ENCODE measurements around the gene TMEM247. TPM values are rescaled to one million over a fixed set of nuclear protein-coding genes. Genes with fewer than 3 reads are reported as not detected.

Gene TMEM247
- total RNA-seq, 4 donors from 2014 or later: not detected

DNA sequence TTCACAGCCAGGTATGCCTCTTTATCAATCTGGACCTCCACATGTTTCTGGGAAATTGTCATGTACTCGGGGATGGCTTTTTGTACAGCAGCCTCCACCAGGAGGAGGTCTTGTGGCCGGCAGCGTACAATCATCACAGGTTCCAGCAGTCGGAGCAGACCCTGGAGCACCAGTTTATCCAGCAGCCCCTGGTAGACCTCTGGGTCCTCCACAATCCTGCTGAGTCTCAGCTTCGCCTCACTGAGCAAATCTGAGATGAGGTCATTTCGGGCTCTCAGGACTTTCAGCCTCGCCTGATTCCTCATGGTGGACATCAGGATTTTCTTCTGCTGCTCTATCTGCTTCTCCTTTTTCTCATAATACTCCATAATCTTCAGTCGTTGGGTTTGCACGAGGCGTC lies 32.8 kb downstream of the TMEM247 start:
- no peak overlapping the region for H3K27ac ChIP-seq
- no peak for ATAC-seq
- TF ChIP-seq, protein P1, sequence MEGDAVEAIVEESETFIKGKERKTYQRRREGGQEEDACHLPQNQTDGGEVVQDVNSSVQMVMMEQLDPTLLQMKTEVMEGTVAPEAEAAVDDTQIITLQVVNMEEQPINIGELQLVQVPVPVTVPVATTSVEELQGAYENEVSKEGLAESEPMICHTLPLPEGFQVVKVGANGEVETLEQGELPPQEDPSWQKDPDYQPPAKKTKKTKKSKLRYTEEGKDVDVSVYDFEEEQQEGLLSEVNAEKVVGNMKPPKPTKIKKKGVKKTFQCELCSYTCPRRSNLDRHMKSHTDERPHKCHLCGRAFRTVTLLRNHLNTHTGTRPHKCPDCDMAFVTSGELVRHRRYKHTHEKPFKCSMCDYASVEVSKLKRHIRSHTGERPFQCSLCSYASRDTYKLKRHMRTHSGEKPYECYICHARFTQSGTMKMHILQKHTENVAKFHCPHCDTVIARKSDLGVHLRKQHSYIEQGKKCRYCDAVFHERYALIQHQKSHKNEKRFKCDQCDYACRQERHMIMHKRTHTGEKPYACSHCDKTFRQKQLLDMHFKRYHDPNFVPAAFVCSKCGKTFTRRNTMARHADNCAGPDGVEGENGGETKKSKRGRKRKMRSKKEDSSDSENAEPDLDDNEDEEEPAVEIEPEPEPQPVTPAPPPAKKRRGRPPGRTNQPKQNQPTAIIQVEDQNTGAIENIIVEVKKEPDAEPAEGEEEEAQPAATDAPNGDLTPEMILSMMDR (IDR thresholded peaks at IDR 0.05): no peak
- TF ChIP-seq EP300 (IDR thresholded peaks at IDR 0.05) (no peak), POLR2AphosphoS5 (IDR thresholded peaks at IDR 0.05) (no peak), POLR2A (IDR thresholded peaks at IDR 0.05) (no peak)
- 89 to 93% methylated on average over 3 to 7 of the region's 10 CpGs for WGBS, 2 donors (ENCODE audit: low coverage in 1 of 2)
- H3K27me3 ChIP-seq: no peaks in the 10 kb centered on the region
- H3K9me3 ChIP-seq: peaks cover 0 to 25% (median 0%) of the 10 kb centered on the region in 3 donors
- H3K36me3 ChIP-seq: no peaks in the 10 kb centered on the region
- H3K4me1 ChIP-seq: no peaks in the 10 kb centered on the region
- no peak overlapping the region for H3K4me3 ChIP-seq

DNA sequence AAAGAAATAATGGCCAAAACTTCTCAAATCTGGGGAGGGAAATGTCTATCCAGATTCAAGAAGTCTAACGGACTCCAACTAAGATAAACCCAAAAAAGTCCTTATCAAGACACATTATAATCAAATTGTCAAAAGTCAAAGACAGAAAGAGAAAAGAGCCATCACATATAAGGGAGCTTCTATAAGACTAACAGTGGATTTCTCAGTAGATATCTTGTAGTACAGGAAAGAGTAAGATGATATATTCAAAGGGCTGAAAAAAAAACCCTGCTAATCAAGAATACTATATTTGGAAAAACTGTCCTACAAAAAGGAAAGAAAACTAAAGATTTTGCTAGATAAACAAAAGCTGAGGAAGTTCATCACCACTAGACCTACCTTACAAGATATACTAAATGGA lies 35.4 kb downstream of the TMEM247 start:
- peaks cover 0 to 5% (median 0%) of the 10 kb centered on the region in 3 donors for H3K4me1 ChIP-seq
- TF ChIP-seq POLR2A (IDR thresholded peaks at IDR 0.05): no peak
- TF ChIP-seq, protein P1 (IDR thresholded peaks at IDR 0.05): no peak
- no peak for TF ChIP-seq POLR2AphosphoS5 (IDR thresholded peaks at IDR 0.05)
- no peak for TF ChIP-seq EP300 (IDR thresholded peaks at IDR 0.05)
- no peak overlapping the region for H3K27ac ChIP-seq
- ATAC-seq: no peak
- H3K4me3 ChIP-seq: no peak overlapping the region
- no peaks in the 10 kb centered on the region for H3K27me3 ChIP-seq
- H3K36me3 ChIP-seq: no peaks in the 10 kb centered on the region
- WGBS, 2 donors (ENCODE audit: low coverage in 1 of 2): 60 to 87% methylated on average over 1 of the region's 1 CpG
- peaks cover 0 to 25% (median 0%) of the 10 kb centered on the region in 3 donors for H3K9me3 ChIP-seq

GRCh38 chr2:46517485-46517884 lies 38.1 kb downstream of the TMEM247 start:
- H3K9me3 ChIP-seq: peaks cover 0 to 25% (median 0%) of the 10 kb centered on the region in 3 donors
- TF ChIP-seq POLR2AphosphoS5 (IDR thresholded peaks at IDR 0.05) (no peak), POLR2A (IDR thresholded peaks at IDR 0.05) (no peak), EP300 (IDR thresholded peaks at IDR 0.05) (no peak)
- TF ChIP-seq, protein P1 (IDR thresholded peaks at IDR 0.05): no peak
- 58 to 68% methylated on average over 1 of the region's 1 CpG for WGBS, 2 donors (ENCODE audit: low coverage in 1 of 2)
- no peak overlapping the region for H3K4me3 ChIP-seq
- no peak overlapping the region for H3K27ac ChIP-seq
- ATAC-seq: no peak
- H3K4me1 ChIP-seq: peaks cover 0 to 23% (median 10%) of the 10 kb centered on the region in 3 donors
- H3K27me3 ChIP-seq: no peaks in the 10 kb centered on the region
- no peaks in the 10 kb centered on the region for H3K36me3 ChIP-seq

DNA sequence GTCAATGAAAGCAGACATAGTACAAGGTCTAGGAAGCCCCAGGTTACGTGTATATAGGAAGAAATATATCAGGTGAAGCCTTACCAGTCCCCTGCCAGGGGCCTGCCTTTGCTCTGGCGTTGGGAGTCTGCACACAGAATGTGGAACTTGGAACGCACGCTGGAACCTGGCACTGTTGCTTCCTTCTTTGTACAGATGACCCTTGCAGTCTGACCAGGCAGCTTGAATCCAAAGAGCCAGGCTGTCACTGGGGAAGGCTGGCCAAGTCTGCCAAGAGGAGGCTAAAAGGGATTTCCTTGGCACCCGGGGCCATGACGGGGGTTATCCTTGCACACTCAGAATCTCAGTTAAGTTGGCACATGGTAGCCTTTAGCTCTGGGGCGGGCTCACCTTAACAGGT lies 39.5 kb downstream of the TMEM247 start:
- Histone ChIP-seq H3K4me3 (no peak overlapping the region), H3K36me3 (no peaks in the 10 kb centered on the region), H3K4me1 (peaks cover 0 to 23% (median 10%) of the 10 kb centered on the region in 3 donors), H3K9me3 (peaks cover 0 to 25% (median 0%) of the 10 kb centered on the region in 3 donors), H3K27me3 (no peaks in the 10 kb centered on the region), H3K27ac (no peak overlapping the region)
- WGBS, 2 donors (ENCODE audit: low coverage in 1 of 2): 57 to 87% methylated on average over 2 to 3 of the region's 7 CpGs
- ATAC-seq: no peak
- TF ChIP-seq POLR2AphosphoS5 (IDR thresholded peaks at IDR 0.05): no peak
- TF ChIP-seq POLR2A (IDR thresholded peaks at IDR 0.05): no peak
- TF ChIP-seq, protein P1 (IDR thresholded peaks at IDR 0.05): no peak
- no peak for TF ChIP-seq EP300 (IDR thresholded peaks at IDR 0.05)

- H3K9me3 ChIP-seq: peaks cover 0 to 25% (median 0%) of the 10 kb centered on the region in 3 donors
- no peak for ATAC-seq
- no peak for TF ChIP-seq EP300 (IDR thresholded peaks at IDR 0.05)
- TF ChIP-seq, protein P1 (IDR thresholded peaks at IDR 0.05): no peak
- no peak for TF ChIP-seq POLR2A (IDR thresholded peaks at IDR 0.05)
- no peak for TF ChIP-seq POLR2AphosphoS5 (IDR thresholded peaks at IDR 0.05)
- H3K36me3 ChIP-seq: no peaks in the 10 kb centered on the region
- 82 to 100% methylated on average over 1 to 6 of the region's 7 CpGs for WGBS, 2 donors (ENCODE audit: low coverage in 1 of 2)
- no peaks in the 10 kb centered on the region for H3K27me3 ChIP-seq
- H3K4me3 ChIP-seq: no peak overlapping the region
- H3K4me1 ChIP-seq: peaks cover 0 to 23% (median 10%) of the 10 kb centered on the region in 3 donors
- no peak overlapping the region for H3K27ac ChIP-seq
Observed at GRCh38 chr2:46519265-46519664, 39.9 kb downstream of the TMEM247 start.
